Breast epithelium (tissue), 4 donors: ENCODE data around the gene KIF5B. TPM values are rescaled to one million over a fixed set of nuclear protein-coding genes. Genes with fewer than 3 reads are reported as not detected.

Source experiments
- DNase-seq, 2 donors: peaks; one replicate each; pipeline ENCODE4 v3.0.0-alpha.2; 2019; ENCODE audit warnings: low spot score in 2 of 2
- H3K27ac ChIP-seq, 2 donors: fragments of 200-600 bp; sonication (generic) in 1 of 2; one replicate each; pipeline ENCODE4 v1.5.1; 2016 to 2019; ENCODE audit warnings: mild to moderate bottlenecking in 1 of 2
- H3K27me3 ChIP-seq, 2 donors: fragments of 200-600 bp; sonication (generic) in 1 of 2; one replicate each; pipeline versions ENCODE4 v1.5.1 to v1.6.0; 2017 to 2019; ENCODE audit warnings: control low read depth in 1 of 2, mild to moderate bottlenecking in 1 of 2
- H3K36me3 ChIP-seq: fragments of 200-600 bp; one replicate; pipeline ENCODE4 v1.5.1; 2019
- H3K4me1 ChIP-seq, 2 donors: fragments of 200-600 bp; sonication (generic); one replicate each; pipeline ENCODE4 v1.5.1; 2016 to 2019; ENCODE audit warnings: control low read depth in 1 of 2
- H3K4me3 ChIP-seq, 3 donors: fragments of 200-600 bp; sonication (generic); 1 replicate in 2 of 3; 2 replicates in 1 of 3; pipeline ENCODE4 v1.5.1; 2016 to 2019; ENCODE audit warnings: mild to moderate bottlenecking in 3 of 3, moderate library complexity in 2 of 3
- H3K9me3 ChIP-seq, 2 donors: fragments of 200-600 bp; sonication (generic) in 1 of 2; one replicate each; pipeline ENCODE4 v1.5.1; 2016 to 2019; ENCODE audit warnings: control low read depth in 1 of 2
- POLR2A ChIP-seq: fragments of 450-650 bp; IDR thresholded peaks from one replicate; pipeline ENCODE4 v1.6.1; 2016; ENCODE audit warnings: antibody characterized with exemption, mild to moderate bottlenecking, moderate library complexity
- POLR2AphosphoS5 ChIP-seq, 3 donors: sonication (generic); formaldehyde crosslinking; IDR thresholded peaks; one replicate each; pipeline ENCODE4 v1.6.1; 2017; ENCODE audit warnings: antibody characterized with exemption in 3 of 3
- intact Hi-C: fragments of 100-400 bp; cut with DNase I; formaldehyde crosslinking; loops from one replicate; pipeline ENCODE4 v1.15.1; 2023; ENCODE audit warnings: low total_unique reads
- total RNA-seq, 3 donors: library from RNA; depleted of rRNA; stranded (reverse); fragments of >200 nt; gene quantifications; one replicate each; pipeline ENCODE4 v1.1.0, GENCODE V29; 2016
- TF ChIP-seq, protein P1 (sequence below), 3 donors: fragments of 450-650 bp; IDR thresholded peaks; one replicate each; pipeline ENCODE4 v1.5.1; 2016 to 2017; ENCODE audit warnings: antibody characterized with exemption in 3 of 3, mild to moderate bottlenecking in 3 of 3, moderate library complexity in 3 of 3

The KIF5B gene
- total RNA-seq, 3 donors from 2014 or later = 104 to 115 (median 108) TPM

DNA sequence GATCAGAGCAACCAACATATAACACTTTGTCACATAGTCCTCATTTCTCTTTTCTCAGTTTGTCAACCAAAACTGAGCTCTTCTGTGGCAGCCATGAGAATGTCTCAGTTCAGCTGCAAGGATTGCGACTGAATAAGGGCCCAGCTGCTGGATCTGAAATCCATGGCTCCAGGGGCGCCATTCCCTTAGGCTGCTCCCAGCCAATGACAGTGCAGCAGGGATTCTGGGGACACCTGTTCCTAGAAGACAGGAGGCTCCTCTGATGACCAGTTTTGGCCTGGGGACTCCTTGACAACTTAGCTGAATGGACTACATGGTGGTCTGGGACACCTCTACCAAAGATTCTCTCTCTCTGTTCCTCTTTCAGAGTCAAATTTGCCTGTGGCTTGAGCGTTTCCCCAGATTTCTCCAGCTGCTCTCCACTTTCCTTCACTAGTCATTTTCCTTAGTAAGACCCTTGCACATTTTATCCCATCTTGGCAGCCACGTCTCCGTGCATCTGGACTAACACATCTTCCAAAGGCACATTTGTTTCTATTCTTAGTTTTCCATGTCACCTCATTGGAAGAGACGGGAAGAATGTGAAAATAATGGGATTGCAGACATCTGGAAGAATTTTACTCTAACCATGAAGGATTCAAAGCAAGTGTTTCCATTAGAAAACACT, 28.1 kb upstream of the KIF5B start:
- Histone ChIP-seq H3K4me3 (no peak overlapping the region), H3K36me3 (no peaks in the 10 kb centered on the region), H3K9me3 (no peaks in the 10 kb centered on the region), H3K27me3 (no peaks in the 10 kb centered on the region), H3K27ac (no peak overlapping the region), H3K4me1 (no peaks in the 10 kb centered on the region)
- intact Hi-C loops = no loop called here
- no peak for DNase-seq
- TF ChIP-seq, protein P1, sequence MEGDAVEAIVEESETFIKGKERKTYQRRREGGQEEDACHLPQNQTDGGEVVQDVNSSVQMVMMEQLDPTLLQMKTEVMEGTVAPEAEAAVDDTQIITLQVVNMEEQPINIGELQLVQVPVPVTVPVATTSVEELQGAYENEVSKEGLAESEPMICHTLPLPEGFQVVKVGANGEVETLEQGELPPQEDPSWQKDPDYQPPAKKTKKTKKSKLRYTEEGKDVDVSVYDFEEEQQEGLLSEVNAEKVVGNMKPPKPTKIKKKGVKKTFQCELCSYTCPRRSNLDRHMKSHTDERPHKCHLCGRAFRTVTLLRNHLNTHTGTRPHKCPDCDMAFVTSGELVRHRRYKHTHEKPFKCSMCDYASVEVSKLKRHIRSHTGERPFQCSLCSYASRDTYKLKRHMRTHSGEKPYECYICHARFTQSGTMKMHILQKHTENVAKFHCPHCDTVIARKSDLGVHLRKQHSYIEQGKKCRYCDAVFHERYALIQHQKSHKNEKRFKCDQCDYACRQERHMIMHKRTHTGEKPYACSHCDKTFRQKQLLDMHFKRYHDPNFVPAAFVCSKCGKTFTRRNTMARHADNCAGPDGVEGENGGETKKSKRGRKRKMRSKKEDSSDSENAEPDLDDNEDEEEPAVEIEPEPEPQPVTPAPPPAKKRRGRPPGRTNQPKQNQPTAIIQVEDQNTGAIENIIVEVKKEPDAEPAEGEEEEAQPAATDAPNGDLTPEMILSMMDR (IDR thresholded peaks at IDR 0.05) = no peak
- TF ChIP-seq POLR2A (no peak), POLR2AphosphoS5 (IDR thresholded peaks at IDR 0.05) (no peak)

DNA sequence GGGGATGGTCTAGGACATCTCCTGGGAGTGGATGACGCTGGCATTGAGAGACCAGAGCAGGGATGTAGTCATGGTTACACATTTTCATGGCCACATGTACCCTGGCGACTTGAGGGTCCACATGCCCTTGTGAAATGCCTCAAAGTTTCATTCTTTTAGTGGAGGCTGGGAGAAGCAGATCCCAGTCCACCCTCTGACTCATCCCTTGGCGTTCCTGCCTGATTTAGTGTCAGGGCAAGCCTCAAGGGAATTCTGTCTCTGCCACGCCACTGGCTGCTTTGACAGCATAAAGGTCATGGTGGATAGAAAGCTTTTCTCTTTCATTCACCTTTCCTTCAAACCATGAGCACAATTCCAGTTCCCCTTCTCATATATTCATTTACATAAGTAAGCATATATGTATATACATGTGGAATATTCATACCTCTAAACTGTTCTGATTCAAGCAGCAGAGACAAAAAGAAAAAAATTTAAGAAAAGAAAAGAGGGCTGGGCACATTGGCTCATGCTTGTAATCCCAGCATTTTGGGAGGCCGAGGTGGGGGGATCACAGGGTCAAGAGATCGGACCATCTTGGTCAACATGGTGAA, 21.8 kb upstream of the KIF5B start:
- no peak for DNase-seq
- H3K9me3 ChIP-seq = no peaks in the 10 kb centered on the region
- H3K4me3 ChIP-seq = no peak overlapping the region
- intact Hi-C loops = no loop called here
- no peaks in the 10 kb centered on the region for H3K27me3 ChIP-seq
- no peaks in the 10 kb centered on the region for H3K4me1 ChIP-seq
- no peak for TF ChIP-seq POLR2A
- TF ChIP-seq, protein P1 (IDR thresholded peaks at IDR 0.05) = no peak
- no peak for TF ChIP-seq POLR2AphosphoS5 (IDR thresholded peaks at IDR 0.05)
- no peaks in the 10 kb centered on the region for H3K36me3 ChIP-seq
- no peak overlapping the region for H3K27ac ChIP-seq

DNA sequence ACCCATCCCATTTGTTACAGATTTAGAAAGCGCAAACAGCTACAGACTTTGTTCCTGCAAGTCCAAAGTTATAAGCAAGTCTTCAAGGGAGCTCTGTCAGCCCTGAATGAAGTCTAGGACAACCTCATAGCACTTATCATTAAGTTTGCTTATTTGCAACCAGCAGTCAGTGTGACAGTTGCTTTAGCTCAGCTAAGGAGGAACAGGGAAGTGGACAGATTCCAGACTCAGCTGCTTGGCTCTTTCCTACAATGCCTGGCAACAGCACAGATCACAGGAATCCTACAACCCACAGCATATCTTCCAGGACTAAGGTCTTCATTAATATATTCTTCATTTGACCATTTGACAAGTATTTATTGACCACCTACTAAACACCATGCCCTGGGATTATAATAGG, 17.4 kb upstream of the KIF5B start:
- Histone ChIP-seq H3K4me1 (no peaks in the 10 kb centered on the region), H3K9me3 (no peaks in the 10 kb centered on the region), H3K27me3 (no peaks in the 10 kb centered on the region), H3K36me3 (no peaks in the 10 kb centered on the region), H3K27ac (no peak overlapping the region), H3K4me3 (no peak overlapping the region)
- intact Hi-C loops = no loop called here
- TF ChIP-seq, protein P1 (IDR thresholded peaks at IDR 0.05) = no peak
- TF ChIP-seq POLR2AphosphoS5 (IDR thresholded peaks at IDR 0.05) (no peak), POLR2A (no peak)
- DNase-seq = no peak

DNA sequence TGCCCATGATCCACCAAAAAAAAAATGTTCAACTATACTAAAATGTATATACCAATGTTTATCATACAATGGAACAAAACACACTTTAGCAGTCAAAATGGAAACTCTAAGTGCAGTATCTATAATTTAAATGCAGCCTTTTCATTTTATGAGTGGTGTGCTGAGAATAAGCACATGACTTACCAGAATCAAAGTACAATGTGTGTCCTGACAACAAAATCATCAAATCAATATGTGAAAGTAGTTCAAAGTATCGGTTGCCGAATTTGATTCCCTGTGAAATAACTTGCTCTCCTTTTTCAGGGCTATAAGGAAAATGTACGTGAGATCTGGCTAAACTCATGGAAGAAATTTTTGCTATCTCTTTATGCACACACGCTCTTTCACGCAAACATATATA, 16.9 kb upstream of the KIF5B start:
- H3K4me3 ChIP-seq = no peak overlapping the region
- DNase-seq = no peak
- intact Hi-C loops = no loop called here
- no peaks in the 10 kb centered on the region for H3K36me3 ChIP-seq
- TF ChIP-seq, protein P1 (IDR thresholded peaks at IDR 0.05) = no peak
- TF ChIP-seq POLR2AphosphoS5 (IDR thresholded peaks at IDR 0.05) (no peak), POLR2A (no peak)
- H3K27ac ChIP-seq = no peak overlapping the region
- no peaks in the 10 kb centered on the region for H3K9me3 ChIP-seq
- H3K27me3 ChIP-seq = no peaks in the 10 kb centered on the region
- no peaks in the 10 kb centered on the region for H3K4me1 ChIP-seq

DNA sequence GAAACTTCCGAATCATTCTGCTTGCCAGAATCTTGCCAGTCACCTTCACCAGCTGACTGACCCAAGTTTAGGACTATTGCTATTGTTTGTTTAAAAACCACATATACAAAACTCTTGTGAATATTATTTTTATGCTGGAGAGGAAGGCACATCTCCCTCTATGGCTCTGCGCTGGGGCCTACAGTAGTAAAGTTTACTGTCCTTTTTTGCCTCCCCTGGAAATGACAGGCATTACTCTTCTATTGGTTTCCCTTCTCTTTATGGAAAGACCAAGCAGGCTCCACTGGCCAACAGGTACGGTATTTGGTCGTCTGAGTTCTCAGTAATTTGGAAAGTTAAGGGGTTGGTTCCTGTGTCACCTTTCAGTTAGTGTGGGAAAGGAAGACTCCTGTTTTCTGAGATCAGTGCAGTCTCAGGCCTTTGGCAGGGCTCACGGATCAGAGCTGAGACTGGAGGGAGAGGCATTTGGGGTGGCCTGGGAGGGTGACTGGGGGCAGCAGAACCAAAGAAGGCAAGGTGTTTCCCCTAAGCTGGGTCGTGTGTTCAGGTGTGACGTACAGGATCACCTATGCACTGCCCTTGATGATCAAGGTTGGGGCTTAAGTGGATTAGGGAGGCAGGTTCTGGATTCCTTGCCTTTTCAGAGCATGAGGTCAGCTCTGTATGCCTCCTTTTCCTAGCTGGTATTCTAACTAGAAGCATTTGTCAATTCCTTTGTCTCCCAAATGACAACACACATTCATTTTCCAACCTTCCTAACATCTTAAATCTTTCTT, 16.0 kb upstream of the KIF5B start:
- Histone ChIP-seq H3K4me3 (no peak overlapping the region), H3K9me3 (no peaks in the 10 kb centered on the region), H3K27me3 (no peaks in the 10 kb centered on the region), H3K27ac (no peak overlapping the region), H3K4me1 (no peaks in the 10 kb centered on the region), H3K36me3 (no peaks in the 10 kb centered on the region)
- intact Hi-C loops = no loop called here
- DNase-seq = no peak
- TF ChIP-seq, protein P1 (IDR thresholded peaks at IDR 0.05) = no peak
- TF ChIP-seq POLR2A (no peak), POLR2AphosphoS5 (IDR thresholded peaks at IDR 0.05) (no peak)
